Gastrocnemius medialis (tissue), 4 donors: ENCODE measurements around the gene MYO6. TPM values are rescaled to one million over a fixed set of nuclear protein-coding genes. Genes with fewer than 3 reads are reported as not detected.

Source experiments
- ATAC-seq, 2 donors: fragments of 150-250 bp; one replicate each; pipeline ENCODE4 v1.9.1; 2016
- DNase-seq, 2 donors: peaks; one replicate each; pipeline ENCODE4 v3.0.0-alpha.2; 2019
- H3K27ac ChIP-seq, 4 donors: fragments of 200-600 bp; sonication (generic); 1 replicate in 1 of 4; 2 replicates in 3 of 4; pipeline ENCODE4 v1.5.1; 2016 to 2018; ENCODE audit warnings: mild to moderate bottlenecking in 2 of 4, moderate library complexity in 1 of 4
- H3K27me3 ChIP-seq, 3 donors: fragments of 200-600 bp; sonication (generic) in 2 of 3; 1 replicate in 1 of 3; 2 replicates in 2 of 3; pipeline versions ENCODE4 v1.5.1 to v1.6.0; 2016 to 2019; ENCODE audit warnings: mild to moderate bottlenecking in 1 of 3, moderate library complexity in 1 of 3
- H3K36me3 ChIP-seq, 2 donors: fragments of 200-600 bp; sonication (generic) in 1 of 2; one replicate each; pipeline ENCODE4 v1.5.1; 2017 to 2018
- H3K4me1 ChIP-seq, 2 donors: fragments of 200-600 bp; sonication (generic) in 1 of 2; one replicate each; pipeline ENCODE4 v1.5.1; 2016 to 2017; ENCODE audit warnings: mild to moderate bottlenecking in 2 of 2
- H3K4me3 ChIP-seq, 4 donors: fragments of 200-600 bp; sonication (generic) in 3 of 4; 1 replicate in 1 of 4; 2 replicates in 3 of 4; pipeline ENCODE4 v1.5.1; 2016 to 2019; ENCODE audit warnings: mild to moderate bottlenecking in 2 of 4
- H3K9me3 ChIP-seq, 3 donors: fragments of 200-600 bp; sonication (generic) in 2 of 3; 1 replicate in 1 of 3; 2 replicates in 2 of 3; pipeline ENCODE4 v1.5.1; 2016 to 2019
- POLR2A ChIP-seq, 2 donors: fragments of 450-650 bp; IDR thresholded peaks; one replicate each; pipeline ENCODE4 v1.6.1; 2017; ENCODE audit warnings: antibody characterized with exemption in 2 of 2, mild to moderate bottlenecking in 2 of 2, moderate library complexity in 2 of 2
- in situ Hi-C, 4 donors: fragments of 200-750 bp; cut with MboI; loops; one replicate each; pipeline versions ENCODE4 v1.15.0 to v1.8.0; 2017; ENCODE audit warnings: low sequenced_read_pairs in 4 of 4
- intact Hi-C: fragments of 100-400 bp; cut with DNase I; formaldehyde crosslinking; loops from one replicate; pipeline ENCODE4 v1.15.1; 2023; ENCODE audit warnings: low total_unique reads
- total RNA-seq, 4 donors: library from RNA; depleted of rRNA; stranded (reverse); fragments of >200 nt; gene quantifications; one replicate each; pipeline versions ENCODE4 v1.1.0 to v1.2.3, GENCODE V29; 2016
- TF ChIP-seq, protein P1 (sequence below), 5 experiments: fragments of 450-650 bp in 3 of 5; fragments of 200-600 bp in 2 of 5; sonication (generic) in 2 of 5; IDR thresholded peaks in 4 of 5; conservative IDR thresholded peaks in 1 of 5; 1 replicate in 4 of 5; 2 replicates in 1 of 5; pipeline ENCODE4 v1.5.1; 2016 to 2019; ENCODE audit warnings: antibody characterized with exemption in 5 of 5, mild to moderate bottlenecking in 3 of 5, moderate library complexity in 3 of 5

MYO6 gene
- total RNA-seq, 4 donors from 2014 or later, result 1.6 to 7.9 (median 4.2) TPM

DNA sequence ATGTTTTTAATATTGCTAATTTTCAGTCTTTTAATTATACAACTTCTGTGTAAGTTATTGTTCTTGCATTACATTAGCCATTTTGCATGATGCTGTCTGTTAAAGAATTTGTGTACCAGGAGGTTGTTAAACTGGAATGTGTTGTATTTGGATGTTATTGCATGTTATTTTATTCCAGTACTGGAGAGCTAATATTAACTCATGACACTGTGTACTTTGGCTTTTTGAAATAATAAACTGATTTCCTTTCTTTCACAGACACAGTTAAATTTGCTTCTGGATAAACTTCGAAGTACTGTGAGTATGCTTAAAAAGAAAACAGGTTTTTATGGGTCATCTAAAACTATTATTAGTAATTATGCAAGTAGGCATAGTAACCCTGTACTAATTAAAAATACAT, 121.3 kb downstream of the MYO6 start:
- intact Hi-C loops (no loop called here), in situ Hi-C loops (no loop called here)
- Histone ChIP-seq H3K9me3 (no peaks in the 10 kb centered on the region), H3K27me3 (no peaks in the 10 kb centered on the region), H3K27ac (no peak overlapping the region), H3K36me3 (peaks cover 0 to 30% of the 10 kb centered on the region in 2 donors), H3K4me1 (no peaks in the 10 kb centered on the region), H3K4me3 (no peak overlapping the region)
- ATAC-seq, result no peak
- TF ChIP-seq, protein P1, sequence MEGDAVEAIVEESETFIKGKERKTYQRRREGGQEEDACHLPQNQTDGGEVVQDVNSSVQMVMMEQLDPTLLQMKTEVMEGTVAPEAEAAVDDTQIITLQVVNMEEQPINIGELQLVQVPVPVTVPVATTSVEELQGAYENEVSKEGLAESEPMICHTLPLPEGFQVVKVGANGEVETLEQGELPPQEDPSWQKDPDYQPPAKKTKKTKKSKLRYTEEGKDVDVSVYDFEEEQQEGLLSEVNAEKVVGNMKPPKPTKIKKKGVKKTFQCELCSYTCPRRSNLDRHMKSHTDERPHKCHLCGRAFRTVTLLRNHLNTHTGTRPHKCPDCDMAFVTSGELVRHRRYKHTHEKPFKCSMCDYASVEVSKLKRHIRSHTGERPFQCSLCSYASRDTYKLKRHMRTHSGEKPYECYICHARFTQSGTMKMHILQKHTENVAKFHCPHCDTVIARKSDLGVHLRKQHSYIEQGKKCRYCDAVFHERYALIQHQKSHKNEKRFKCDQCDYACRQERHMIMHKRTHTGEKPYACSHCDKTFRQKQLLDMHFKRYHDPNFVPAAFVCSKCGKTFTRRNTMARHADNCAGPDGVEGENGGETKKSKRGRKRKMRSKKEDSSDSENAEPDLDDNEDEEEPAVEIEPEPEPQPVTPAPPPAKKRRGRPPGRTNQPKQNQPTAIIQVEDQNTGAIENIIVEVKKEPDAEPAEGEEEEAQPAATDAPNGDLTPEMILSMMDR (IDR thresholded peaks at IDR 0.05 in 4 of 5, conservative IDR thresholded peaks at IDR 0.05 in 1 of 5), result no peak
- TF ChIP-seq POLR2A (IDR thresholded peaks at IDR 0.05), result no peak
- no peak for DNase-seq

DNA sequence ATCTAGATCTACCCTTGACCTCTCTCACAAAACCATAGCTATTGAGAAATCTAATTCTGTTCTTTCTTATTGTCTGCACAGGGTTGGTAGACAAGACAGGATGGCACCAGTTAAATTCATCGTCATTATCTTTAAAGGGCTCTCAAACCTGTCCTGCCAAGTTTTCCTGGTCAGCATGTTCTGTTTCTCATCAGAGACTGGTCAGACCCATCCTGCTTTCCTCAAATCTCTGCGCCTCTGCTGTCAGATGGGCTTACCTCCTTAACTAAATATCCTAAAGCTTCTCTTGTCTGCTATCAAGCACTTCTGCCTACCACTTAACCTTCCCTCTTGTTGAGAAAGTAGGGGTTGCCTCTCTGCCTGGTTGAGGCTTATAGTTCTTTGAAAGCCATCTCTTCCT, 125.2 kb downstream of the MYO6 start:
- no peaks in the 10 kb centered on the region for H3K4me1 ChIP-seq
- TF ChIP-seq, protein P1 (IDR thresholded peaks at IDR 0.05 in 4 of 5, conservative IDR thresholded peaks at IDR 0.05 in 1 of 5), result no peak
- TF ChIP-seq POLR2A (IDR thresholded peaks at IDR 0.05), result no peak
- in situ Hi-C loops, result no loop called here
- no peak for ATAC-seq
- no peak for DNase-seq
- H3K36me3 ChIP-seq, result peaks cover 0 to 31% of the 10 kb centered on the region in 2 donors
- intact Hi-C loops, result no loop called here
- H3K4me3 ChIP-seq, result no peak overlapping the region
- no peak overlapping the region for H3K27ac ChIP-seq
- H3K27me3 ChIP-seq, result no peaks in the 10 kb centered on the region
- no peaks in the 10 kb centered on the region for H3K9me3 ChIP-seq

DNA sequence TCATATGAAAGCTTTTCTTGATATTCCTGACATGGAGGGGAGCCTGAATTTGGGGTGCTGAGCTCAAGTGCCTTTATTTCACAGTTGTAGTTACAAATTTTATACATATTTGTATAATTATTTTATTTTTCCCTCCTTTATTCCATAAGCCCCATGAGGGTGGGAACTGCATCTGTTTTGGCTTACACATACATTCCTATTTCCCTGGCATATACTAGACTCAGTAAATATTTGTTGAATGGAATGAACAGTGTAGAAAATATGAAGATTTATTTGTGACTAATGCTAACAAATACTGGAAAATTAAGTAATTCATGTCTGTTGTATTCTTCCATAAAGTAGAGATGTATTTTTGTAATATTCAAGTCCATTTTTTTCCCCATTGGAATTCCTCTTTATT, 127.1 kb downstream of the MYO6 start:
- no peak overlapping the region for H3K4me3 ChIP-seq
- intact Hi-C loops, result no loop called here
- peaks cover 0 to 27% of the 10 kb centered on the region in 2 donors for H3K36me3 ChIP-seq

DNA sequence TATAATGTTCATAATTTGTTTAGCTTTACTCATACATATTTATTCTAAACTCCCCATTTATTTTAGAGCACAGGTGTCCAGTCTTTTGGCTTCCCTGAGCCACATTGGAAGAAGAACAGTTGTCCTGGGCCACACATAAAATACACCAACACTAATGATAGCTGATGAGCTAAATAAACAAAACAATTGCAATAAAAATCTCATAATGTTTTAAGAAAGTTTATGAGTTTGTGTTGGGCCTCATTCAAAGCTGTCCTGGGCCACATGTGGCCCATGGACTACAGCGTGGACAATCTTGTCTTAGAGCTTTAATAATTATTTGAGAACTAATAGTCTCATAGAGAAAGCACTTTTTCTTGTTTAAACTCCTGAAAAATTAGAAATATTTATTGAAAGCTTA, 131.3 kb downstream of the MYO6 start:
- intact Hi-C loops (no loop called here), in situ Hi-C loops (no loop called here)
- Histone ChIP-seq H3K27ac (no peak overlapping the region), H3K36me3 (peaks cover 0 to 14% of the 10 kb centered on the region in 2 donors), H3K4me3 (no peak overlapping the region), H3K9me3 (no peaks in the 10 kb centered on the region), H3K27me3 (no peaks in the 10 kb centered on the region), H3K4me1 (no peaks in the 10 kb centered on the region)
- ATAC-seq (no peak), DNase-seq (no peak)
- no peak for TF ChIP-seq POLR2A (IDR thresholded peaks at IDR 0.05)
- TF ChIP-seq, protein P1 (IDR thresholded peaks at IDR 0.05 in 4 of 5, conservative IDR thresholded peaks at IDR 0.05 in 1 of 5), result no peak

More for the DNA sequence above, 127.1 kb downstream of the MYO6 start:
- Histone ChIP-seq H3K27ac (no peak overlapping the region), H3K4me1 (no peaks in the 10 kb centered on the region), H3K27me3 (no peaks in the 10 kb centered on the region), H3K9me3 (no peaks in the 10 kb centered on the region)
- DNase-seq (no peak), ATAC-seq (no peak)
- TF ChIP-seq POLR2A (IDR thresholded peaks at IDR 0.05), result no peak
- TF ChIP-seq, protein P1 (IDR thresholded peaks at IDR 0.05 in 4 of 5, conservative IDR thresholded peaks at IDR 0.05 in 1 of 5), result no peak
- in situ Hi-C loops, result no loop called here

DNA sequence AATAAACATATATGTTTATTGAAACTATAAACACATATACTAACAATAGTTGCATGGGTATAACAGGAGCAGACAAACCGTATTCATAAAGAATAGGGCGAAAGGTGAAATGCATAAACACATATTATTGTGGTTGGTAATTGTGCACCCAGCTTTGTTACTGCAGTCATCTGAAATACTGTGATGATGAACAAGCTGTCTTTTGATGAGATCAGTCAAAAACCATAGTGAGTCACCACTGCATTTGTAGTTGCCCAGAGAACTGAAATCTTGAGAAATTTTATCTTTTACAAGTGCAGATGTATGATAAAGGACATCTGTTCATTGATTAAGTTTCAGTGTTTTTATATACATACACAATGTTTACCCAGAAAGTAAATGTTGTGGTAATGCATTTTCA, 133.7 kb downstream of the MYO6 start:
- intact Hi-C loops (no loop called here), in situ Hi-C loops (no loop called here)
- Histone ChIP-seq H3K27ac (no peak overlapping the region), H3K4me1 (no peaks in the 10 kb centered on the region), H3K9me3 (no peaks in the 10 kb centered on the region), H3K36me3 (peaks cover 0 to 7% of the 10 kb centered on the region in 2 donors), H3K27me3 (no peaks in the 10 kb centered on the region), H3K4me3 (no peak overlapping the region)
- DNase-seq, result no peak
- no peak for ATAC-seq
- no peak for TF ChIP-seq POLR2A (IDR thresholded peaks at IDR 0.05)
